Prostate gland (tissue), 2 donors: ENCODE data around the gene TMEM87A. TPM values are rescaled to one million over a fixed set of nuclear protein-coding genes. Genes with fewer than 3 reads are reported as not detected.

ENCODE experiments used
- DNase-seq: peaks from one replicate; pipeline ENCODE4 v3.0.0-alpha.2; 2019; ENCODE audit warnings: low spot score
- H3K27ac ChIP-seq, 2 donors: fragments of 200-600 bp; sonication (generic); 2 replicates each; pipeline ENCODE4 v1.5.1; 2017 to 2019
- H3K27me3 ChIP-seq: fragments of 200-600 bp; sonication (generic); replicated peaks from 2 replicates; pipeline ENCODE4 v1.5.1; 2019; ENCODE audit not compliant: insufficient read depth
- H3K36me3 ChIP-seq, 2 donors: fragments of 200-600 bp; sonication (generic); 1 replicate in 1 of 2; 2 replicates in 1 of 2; pipeline versions ENCODE4 v1.5.1 to v1.8.1; 2017 to 2019
- H3K4me1 ChIP-seq: fragments of 200-600 bp; sonication (generic); replicated peaks from 2 replicates; pipeline ENCODE4 v1.5.1; 2019
- H3K4me3 ChIP-seq, 2 donors: fragments of 200-600 bp; sonication (generic); 2 replicates each; pipeline ENCODE4 v1.5.1; 2017 to 2019
- H3K9me3 ChIP-seq: fragments of 200-600 bp; sonication (generic); 2 replicates; pipeline ENCODE4 v1.5.1; 2017
- CTCF ChIP-seq, 4 experiments: fragments of 200-600 bp in 2 of 4; fragments of 450-650 bp in 2 of 4; sonication (generic) in 2 of 4; IDR thresholded peaks; 1 replicate in 3 of 4; 2 replicates in 1 of 4; pipeline ENCODE4 v1.5.1; 2016 to 2019; ENCODE audit warnings: antibody characterized with exemption in 4 of 4, mild to moderate bottlenecking in 2 of 4, moderate library complexity in 2 of 4
- POLR2A ChIP-seq: fragments of 450-650 bp; IDR thresholded peaks from one replicate; pipeline ENCODE4 v1.6.1; 2016; ENCODE audit warnings: antibody characterized with exemption, mild to moderate bottlenecking
- POLR2AphosphoS5 ChIP-seq: sonication (generic); formaldehyde crosslinking; IDR thresholded peaks from one replicate; pipeline ENCODE4 v1.6.1; 2017; ENCODE audit warnings: antibody characterized with exemption
- WGBS: methylation state at CpG from one replicate; pipeline ENCODE4 v1.1.5; 2018; 5-methylcytosine and 5-hydroxymethylcytosine counted together
- intact Hi-C: fragments of 100-400 bp; cut with DNase I; formaldehyde crosslinking; loops from one replicate; pipeline ENCODE4 v1.14.2; 2022
- total RNA-seq, 2 donors: library from RNA; depleted of rRNA; stranded (reverse); fragments of >200 nt; gene quantifications; one replicate each; pipeline ENCODE4 v1.1.0, GENCODE V29; 2016

Gene TMEM87A
- total RNA-seq, 2 donors from 2014 or later, result 88.6 to 130 TPM

GRCh38 chr15:42282344-42282743, 9.1 kb upstream of the TMEM87A start:
- Histone ChIP-seq H3K27me3 (no peaks in the 10 kb centered on the region), H3K4me3 (no peak overlapping the region), H3K27ac (peak overlapping the region in 1 of 2 donors; percentile 3), H3K4me1 (peaks cover 6% of the 10 kb centered on the region), H3K36me3 (peaks cover 0 to 6% of the 10 kb centered on the region in 2 donors), H3K9me3 (no peaks in the 10 kb centered on the region)
- intact Hi-C loops, result no loop called here
- TF ChIP-seq POLR2AphosphoS5, result no peak
- TF ChIP-seq CTCF (IDR thresholded peaks at IDR 0.05), result no peak
- TF ChIP-seq POLR2A, result no peak
- no peak for DNase-seq

GRCh38 chr15:42279234-42279723, 6.0 kb upstream of the TMEM87A start:
- Histone ChIP-seq H3K4me3 (no peak overlapping the region), H3K27ac (no peak overlapping the region), H3K36me3 (peaks cover 0 to 6% of the 10 kb centered on the region in 2 donors), H3K4me1 (peaks cover 13% of the 10 kb centered on the region), H3K27me3 (no peaks in the 10 kb centered on the region), H3K9me3 (no peaks in the 10 kb centered on the region)
- intact Hi-C loops, result no loop called here
- TF ChIP-seq POLR2AphosphoS5, result no peak
- TF ChIP-seq POLR2A, result no peak
- TF ChIP-seq CTCF (IDR thresholded peaks at IDR 0.05), result no peak
- no peak for DNase-seq
- 50% methylated on average over 3 of the region's 3 CpGs for WGBS

- TF ChIP-seq POLR2A (no peak), POLR2AphosphoS5 (no peak), CTCF (IDR thresholded peaks at IDR 0.05) (no peak)
- Histone ChIP-seq H3K36me3 (peaks cover 0 to 6% of the 10 kb centered on the region in 2 donors), H3K9me3 (no peaks in the 10 kb centered on the region), H3K27me3 (no peaks in the 10 kb centered on the region), H3K4me3 (no peak overlapping the region), H3K27ac (no peak overlapping the region), H3K4me1 (peaks cover 7% of the 10 kb centered on the region)
- no peak for DNase-seq
- 98% methylated on average over 2 of the region's 2 CpGs for WGBS
- intact Hi-C loops, result no loop called here
Measured at GRCh38 chr15:42276762-42277161, 3.5 kb upstream of the TMEM87A start.

GRCh38 chr15:42275780-42276391, 2.7 kb upstream of the TMEM87A start:
- Histone ChIP-seq H3K27ac (peak overlapping the region; percentile 95 to 99), H3K36me3 (no peaks in the 10 kb centered on the region), H3K4me3 (no peak overlapping the region), H3K4me1 (peaks cover 7% of the 10 kb centered on the region), H3K27me3 (no peaks in the 10 kb centered on the region), H3K9me3 (no peaks in the 10 kb centered on the region)
- 35% methylated on average over 4 of the region's 4 CpGs for WGBS
- DNase-seq, result no peak
- intact Hi-C loops, result no loop called here
- TF ChIP-seq CTCF (IDR thresholded peaks at IDR 0.05) (no peak), POLR2AphosphoS5 (no peak), POLR2A (no peak)

- peaks cover 7% of the 10 kb centered on the region for H3K4me1 ChIP-seq
- no peak for DNase-seq
- H3K27ac ChIP-seq, result peak overlapping the region; percentile 95 to 99
- no peak for TF ChIP-seq POLR2AphosphoS5
- no peaks in the 10 kb centered on the region for H3K36me3 ChIP-seq
- 29% methylated on average over 6 of the region's 6 CpGs for WGBS
- H3K4me3 ChIP-seq, result peak overlapping the region; percentile 53 to 79
- no peaks in the 10 kb centered on the region for H3K9me3 ChIP-seq
- no peaks in the 10 kb centered on the region for H3K27me3 ChIP-seq
- intact Hi-C loops, result loop anchor here (5.0 kb wide), 1 partner anchor 178 kb away; no protein-coding TSS in a partner anchor
Measured at GRCh38 chr15:42274702-42274989, 1.4 kb upstream of the TMEM87A start.
